HEK293 (cell line): Measurements from ENCODE around the gene CTSD.
A peak's percentile ranks its signal among the peaks of the same experiment; 100 is the strongest.

Experiments
- CTCF ChIA-PET: fragments of 350-600 bp; formaldehyde crosslinking; extraction: SDS; loops from one replicate; lab custom pipeline; 2021; ENCODE audit warnings: antibody characterized with exemption; lab: Yijun Ruan, JAX
- POLR2A ChIA-PET: fragments of 300-600 bp; formaldehyde crosslinking; extraction: SDS; loops from one replicate; lab custom pipeline; 2020; ENCODE audit warnings: antibody characterized with exemption, inconsistent platforms; lab: Yijun Ruan, JAX
- H3K27ac ChIP-seq: fragments of 200-500 bp; sonication (Bioruptor generic); 2 replicates; pipeline ENCODE4 v1.5.1; 2014; ENCODE audit warnings: low read depth, low read length, control low read depth, inconsistent platforms; ENCODE audit errors: extremely low read depth
- H3K36me3 ChIP-seq, 2 experiments: fragments of 200-500 bp in 1 of 2; sonication (Bioruptor generic) in 1 of 2; 1 replicate in 1 of 2; 2 replicates in 1 of 2; pipeline ENCODE4 v1.5.1; 2014 to 2017; ENCODE audit warnings: inconsistent platforms in 2 of 2, low read length in 2 of 2; ENCODE audit not compliant: control insufficient read depth in 2 of 2, insufficient read depth in 1 of 2
- H3K4me1 ChIP-seq: fragments of 200-500 bp; sonication (Bioruptor generic); 2 replicates; pipeline ENCODE4 v1.5.1; 2014; ENCODE audit warnings: mild to moderate bottlenecking, low read length, inconsistent platforms; ENCODE audit not compliant: control insufficient read depth, insufficient read depth
- H3K4me3 ChIP-seq: 2 replicates; pipeline ENCODE4 v1.5.1; 2011; ENCODE audit warnings: low read depth, mild to moderate bottlenecking, control low read depth, low read length, moderate library complexity
- H3K9me3 ChIP-seq: fragments of 200-500 bp; sonication (Bioruptor generic); 2 replicates; pipeline ENCODE4 v1.5.1; 2014; ENCODE audit warnings: low read depth, low read length, inconsistent platforms; ENCODE audit not compliant: control insufficient read depth, insufficient read depth
- FEZF1 ChIP-seq: fragments of 450-650 bp; formaldehyde crosslinking; IDR thresholded peaks from 2 replicates; pipeline ENCODE4 v1.5.1; 2016; ENCODE audit warnings: missing biosample characterization, missing genetic modification characterization
- GLI2 ChIP-seq: fragments of 450-650 bp; formaldehyde crosslinking; IDR thresholded peaks from 2 replicates; pipeline ENCODE4; 2017; ENCODE audit warnings: missing biosample characterization, missing genetic modification characterization, low read depth, borderline replicate concordance
- KLF17 ChIP-seq: fragments of 450-650 bp; formaldehyde crosslinking; IDR thresholded peaks from 2 replicates; pipeline ENCODE4 v1.5.1; 2016; ENCODE audit warnings: missing biosample characterization, missing genetic modification characterization
- MZF1 ChIP-seq: fragments of 450-650 bp; formaldehyde crosslinking; IDR thresholded peaks from 2 replicates; pipeline ENCODE4 v1.5.1; 2017; ENCODE audit warnings: missing biosample characterization, missing genetic modification characterization, borderline replicate concordance
- PRDM1 ChIP-seq: fragments of 450-650 bp; formaldehyde crosslinking; IDR thresholded peaks from 2 replicates; pipeline ENCODE4; 2016; ENCODE audit warnings: missing biosample characterization, missing genetic modification characterization
- ZBTB48 ChIP-seq: fragments of 450-650 bp; formaldehyde crosslinking; IDR thresholded peaks from 2 replicates; pipeline ENCODE4 v1.5.1; 2016; ENCODE audit warnings: missing biosample characterization, missing genetic modification characterization
- ZBTB7A ChIP-seq: fragments of 450-650 bp; formaldehyde crosslinking; IDR thresholded peaks from 2 replicates; pipeline ENCODE4 v1.5.1; 2016; ENCODE audit warnings: low read depth, missing biosample characterization, missing genetic modification characterization
- ZBTB8A ChIP-seq: fragments of 450-650 bp; formaldehyde crosslinking; IDR thresholded peaks from 2 replicates; pipeline ENCODE4 v1.5.1; 2016; ENCODE audit warnings: missing biosample characterization, missing genetic modification characterization
- ZIC2 ChIP-seq: fragments of 450-650 bp; formaldehyde crosslinking; IDR thresholded peaks from 2 replicates; pipeline ENCODE4 v1.5.1; 2016; ENCODE audit warnings: missing biosample characterization, missing genetic modification characterization
- ZNF202 ChIP-seq: fragments of 450-650 bp; formaldehyde crosslinking; IDR thresholded peaks from 2 replicates; pipeline ENCODE4 v1.5.1; 2016; ENCODE audit warnings: missing biosample characterization, missing genetic modification characterization, borderline replicate concordance
- ZNF394 ChIP-seq: fragments of 450-650 bp; formaldehyde crosslinking; IDR thresholded peaks from 2 replicates; pipeline ENCODE4 v1.5.1; 2016; ENCODE audit warnings: missing biosample characterization, missing genetic modification characterization, mild to moderate bottlenecking, moderate library complexity, borderline replicate concordance
- ZNF473 ChIP-seq: fragments of 450-650 bp; formaldehyde crosslinking; IDR thresholded peaks from 2 replicates; pipeline ENCODE4 v1.5.1; 2017; ENCODE audit warnings: missing biosample characterization, missing genetic modification characterization
- ZNF501 ChIP-seq: fragments of 450-650 bp; formaldehyde crosslinking; IDR thresholded peaks from 2 replicates; pipeline ENCODE4 v1.5.1; 2016; ENCODE audit warnings: missing biosample characterization, missing genetic modification characterization
- ZNF629 ChIP-seq: fragments of 450-650 bp; formaldehyde crosslinking; IDR thresholded peaks from 2 replicates; pipeline ENCODE4 v1.5.1; 2017; ENCODE audit warnings: missing biosample characterization, missing genetic modification characterization
- ZNF645 ChIP-seq: fragments of 450-650 bp; formaldehyde crosslinking; IDR thresholded peaks from 2 replicates; pipeline ENCODE4; 2016; ENCODE audit warnings: missing biosample characterization, missing genetic modification characterization
- ZNF677 ChIP-seq: fragments of 450-650 bp; IDR thresholded peaks from 2 replicates; pipeline ENCODE4 v1.5.0; 2018; ENCODE audit warnings: missing biosample characterization, mild to moderate bottlenecking, missing genetic modification characterization, moderate library complexity
- ZNF707 ChIP-seq: fragments of 450-650 bp; formaldehyde crosslinking; IDR thresholded peaks from 2 replicates; pipeline ENCODE4 v1.5.1; 2016; ENCODE audit warnings: missing biosample characterization, missing genetic modification characterization
- ZSCAN23 ChIP-seq: fragments of 450-650 bp; formaldehyde crosslinking; IDR thresholded peaks from 2 replicates; pipeline ENCODE4 v1.5.1; 2016; ENCODE audit warnings: missing biosample characterization, missing genetic modification characterization
- ZXDB ChIP-seq: fragments of 450-650 bp; formaldehyde crosslinking; IDR thresholded peaks from 2 replicates; pipeline ENCODE4 v1.5.1; 2016; ENCODE audit warnings: missing biosample characterization, missing genetic modification characterization
- TF ChIP-seq, protein P1 (sequence below): fragments of 450-650 bp; formaldehyde crosslinking; IDR thresholded peaks from 2 replicates; pipeline ENCODE4 v1.5.1; 2016; ENCODE audit warnings: missing biosample characterization, missing genetic modification characterization
- TF ChIP-seq, protein P2 (sequence below): fragments of 450-650 bp; formaldehyde crosslinking; IDR thresholded peaks from 2 replicates; pipeline ENCODE4 v1.5.1; 2017; ENCODE audit warnings: missing biosample characterization, missing genetic modification characterization

Gene CTSD

DNA sequence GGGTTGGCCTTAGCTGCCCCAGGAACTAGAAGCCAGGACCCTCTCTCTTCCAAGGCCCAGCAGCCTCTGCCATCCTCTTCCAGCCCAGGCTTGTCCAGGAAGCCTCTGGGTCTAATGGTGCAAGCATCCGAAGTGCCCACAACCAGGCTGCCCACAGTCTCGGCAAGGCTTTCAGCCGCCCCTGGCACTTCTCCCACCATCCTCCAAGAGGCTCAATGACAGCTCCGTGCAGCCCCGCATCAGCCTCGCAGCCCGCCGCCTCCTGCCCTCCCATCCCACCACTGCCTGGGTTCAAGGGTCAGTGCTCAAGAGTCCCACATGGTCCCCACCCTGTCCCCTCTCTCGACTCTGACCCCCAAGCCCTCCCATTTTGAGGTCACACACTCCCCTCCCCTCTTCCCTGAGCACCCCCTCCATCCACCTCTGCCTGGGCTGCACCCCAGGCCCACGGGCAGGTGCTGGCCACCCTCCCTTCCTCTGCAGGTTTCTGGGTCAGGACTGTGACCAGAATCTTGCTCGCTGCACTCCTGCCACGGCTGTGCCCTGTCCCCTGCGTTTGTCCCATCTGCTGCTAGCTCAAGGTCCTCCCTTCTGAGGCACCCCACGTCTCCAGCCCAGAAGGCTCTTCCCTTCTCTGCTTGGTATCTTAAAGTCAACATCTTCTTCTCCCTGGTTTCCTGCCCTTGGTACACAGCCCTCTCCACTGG, 30.6 kb downstream of the CTSD start (continued):
- TF ChIP-seq, protein P1, sequence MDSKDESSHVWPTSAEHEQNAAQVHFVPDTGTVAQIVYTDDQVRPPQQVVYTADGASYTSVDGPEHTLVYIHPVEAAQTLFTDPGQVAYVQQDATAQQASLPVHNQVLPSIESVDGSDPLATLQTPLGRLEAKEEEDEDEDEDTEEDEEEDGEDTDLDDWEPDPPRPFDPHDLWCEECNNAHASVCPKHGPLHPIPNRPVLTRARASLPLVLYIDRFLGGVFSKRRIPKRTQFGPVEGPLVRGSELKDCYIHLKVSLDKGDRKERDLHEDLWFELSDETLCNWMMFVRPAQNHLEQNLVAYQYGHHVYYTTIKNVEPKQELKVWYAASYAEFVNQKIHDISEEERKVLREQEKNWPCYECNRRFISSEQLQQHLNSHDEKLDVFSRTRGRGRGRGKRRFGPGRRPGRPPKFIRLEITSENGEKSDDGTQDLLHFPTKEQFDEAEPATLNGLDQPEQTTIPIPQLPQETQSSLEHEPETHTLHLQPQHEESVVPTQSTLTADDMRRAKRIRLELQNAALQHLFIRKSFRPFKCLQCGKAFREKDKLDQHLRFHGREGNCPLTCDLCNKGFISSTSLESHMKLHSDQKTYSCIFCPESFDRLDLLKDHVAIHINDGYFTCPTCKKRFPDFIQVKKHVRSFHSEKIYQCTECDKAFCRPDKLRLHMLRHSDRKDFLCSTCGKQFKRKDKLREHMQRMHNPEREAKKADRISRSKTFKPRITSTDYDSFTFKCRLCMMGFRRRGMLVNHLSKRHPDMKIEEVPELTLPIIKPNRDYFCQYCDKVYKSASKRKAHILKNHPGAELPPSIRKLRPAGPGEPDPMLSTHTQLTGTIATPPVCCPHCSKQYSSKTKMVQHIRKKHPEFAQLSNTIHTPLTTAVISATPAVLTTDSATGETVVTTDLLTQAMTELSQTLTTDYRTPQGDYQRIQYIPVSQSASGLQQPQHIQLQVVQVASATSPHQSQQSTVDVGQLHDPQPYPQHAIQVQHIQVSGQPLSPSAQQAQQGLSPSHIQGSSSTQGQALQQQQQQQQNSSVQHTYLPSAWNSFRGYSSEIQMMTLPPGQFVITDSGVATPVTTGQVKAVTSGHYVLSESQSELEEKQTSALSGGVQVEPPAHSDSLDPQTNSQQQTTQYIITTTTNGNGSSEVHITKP (tag by site-specific recombination): no peak
- TF ChIP-seq ZSCAN23 (tag by site-specific recombination): no peak
- TF ChIP-seq ZNF677 (tag by site-specific recombination): no peak
- TF ChIP-seq ZBTB7A (tag by site-specific recombination): no peak

- H3K27ac ChIP-seq: no peak overlapping the region
- H3K9me3 ChIP-seq: no peaks in the 10 kb centered on the region
- 0 out of 2 replicates have a peak, but pooled peaks have one; percentile 20 for TF ChIP-seq ZIC2 (tag by site-specific recombination)
- TF ChIP-seq MZF1: no peak
- ChIA-PET CTCF (no interaction called here), POLR2A (no interaction called here)
- H3K4me3 ChIP-seq: no peak overlapping the region
- H3K36me3 ChIP-seq: no peaks in the 10 kb centered on the region
- H3K4me1 ChIP-seq: no peaks in the 10 kb centered on the region
These were observed 31.2 kb downstream of the CTSD start for GRCh38 chr11:1732418-1733008.

GRCh38 chr11:1731451-1732059, 32.2 kb downstream of the CTSD start:
- Histone ChIP-seq H3K4me1 (no peaks in the 10 kb centered on the region), H3K4me3 (no peak overlapping the region), H3K36me3 (no peaks in the 10 kb centered on the region), H3K27ac (no peak overlapping the region), H3K9me3 (no peaks in the 10 kb centered on the region)
- ChIA-PET CTCF (no interaction called here), POLR2A (no interaction called here)
- TF ChIP-seq FEZF1 (tag by site-specific recombination): no peak
- TF ChIP-seq, protein P2, sequence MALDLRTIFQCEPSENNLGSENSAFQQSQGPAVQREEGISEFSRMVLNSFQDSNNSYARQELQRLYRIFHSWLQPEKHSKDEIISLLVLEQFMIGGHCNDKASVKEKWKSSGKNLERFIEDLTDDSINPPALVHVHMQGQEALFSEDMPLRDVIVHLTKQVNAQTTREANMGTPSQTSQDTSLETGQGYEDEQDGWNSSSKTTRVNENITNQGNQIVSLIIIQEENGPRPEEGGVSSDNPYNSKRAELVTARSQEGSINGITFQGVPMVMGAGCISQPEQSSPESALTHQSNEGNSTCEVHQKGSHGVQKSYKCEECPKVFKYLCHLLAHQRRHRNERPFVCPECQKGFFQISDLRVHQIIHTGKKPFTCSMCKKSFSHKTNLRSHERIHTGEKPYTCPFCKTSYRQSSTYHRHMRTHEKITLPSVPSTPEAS: 0 out of 2 replicates have a peak, but pooled peaks have one; percentile 52

- H3K27ac ChIP-seq: no peak overlapping the region
- POLR2A ChIA-PET: interaction anchor here (0.5 kb wide), 1 partner anchor 305 kb away, joined by 3 read pairs; no protein-coding TSS in a partner anchor
- H3K4me1 ChIP-seq: no peaks in the 10 kb centered on the region
- H3K4me3 ChIP-seq: no peak overlapping the region
- H3K36me3 ChIP-seq: no peaks in the 10 kb centered on the region
- H3K9me3 ChIP-seq: no peaks in the 10 kb centered on the region
- CTCF ChIA-PET: interaction anchor here (1.4 kb wide), 1 partner anchor 36 kb away, joined by 5 read pairs; no protein-coding TSS in a partner anchor
- TF ChIP-seq ZNF645 (tag by site-specific recombination) (no peak), ZXDB (tag by site-specific recombination) (no peak), ZNF707 (no peak), ZNF629 (tag by site-specific recombination) (no peak), GLI2 (no peak), ZNF501 (no peak), ZNF473 (tag by site-specific recombination) (no peak), PRDM1 (tag by site-specific recombination) (no peak), ZNF202 (tag by site-specific recombination) (no peak), KLF17 (no peak), ZNF394 (no peak), ZBTB8A (tag by site-specific recombination) (no peak), ZBTB48 (tag by site-specific recombination) (no peak)
These were observed 33.6 kb downstream of the CTSD start for GRCh38 chr11:1730059-1730629.
